ENCODE results near the gene RPS3.

Gene RPS3

DNA sequence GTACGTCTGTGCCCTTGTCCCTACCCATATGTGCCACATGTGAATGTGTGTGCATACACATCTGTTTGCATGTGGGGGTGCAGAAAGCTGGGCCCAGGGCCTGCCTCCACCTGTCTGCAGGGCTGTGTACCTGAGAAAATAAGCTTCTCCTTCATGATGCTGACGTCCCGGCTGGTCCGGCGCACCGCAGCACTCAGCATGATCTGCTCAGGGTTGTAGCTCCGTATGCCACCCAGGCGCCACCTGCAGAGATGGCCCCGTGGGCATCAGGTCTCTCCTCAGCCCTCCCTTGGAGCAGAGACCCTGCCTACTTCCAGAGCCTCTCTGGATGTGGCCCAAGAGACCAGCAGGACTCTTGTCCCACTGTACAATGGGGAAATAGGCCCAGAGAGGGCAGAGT, 37.5 kb downstream of the RPS3 start:
- no peak for DNase-seq

DNA sequence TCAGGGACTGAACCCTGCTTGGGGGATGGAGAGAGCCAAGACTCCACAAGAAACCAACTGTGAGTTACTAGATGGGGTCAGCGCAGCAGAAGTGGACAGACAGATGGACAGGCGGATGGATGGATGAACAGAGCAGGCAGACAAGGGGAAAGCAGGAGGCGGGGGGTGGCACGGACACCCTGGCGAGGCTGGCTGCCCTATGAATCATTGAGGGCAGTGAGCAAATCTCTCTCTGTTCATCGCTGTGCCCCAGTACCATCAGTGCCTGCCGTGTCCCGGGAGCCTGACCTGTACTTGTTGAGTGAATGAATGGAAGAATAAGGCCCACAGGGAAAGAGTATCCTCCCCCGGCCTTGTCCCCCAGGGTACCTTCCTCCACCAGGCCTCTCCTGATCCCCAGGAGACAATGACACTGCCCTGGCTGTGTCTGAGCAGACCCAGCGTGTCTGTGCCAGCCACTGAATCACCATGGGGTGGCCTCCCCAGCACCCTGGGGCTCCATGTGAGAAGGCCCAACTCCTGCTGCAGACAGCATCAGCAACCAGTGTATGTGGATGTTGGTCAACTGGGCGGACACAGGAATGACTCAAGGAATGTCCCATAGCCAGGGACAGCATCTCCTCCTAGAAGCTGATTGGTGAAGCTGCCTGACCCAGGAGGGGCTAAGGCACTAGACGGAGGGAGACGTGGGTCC, 38.8 kb downstream of the RPS3 start:
- DNase-seq, result no peak

DNA sequence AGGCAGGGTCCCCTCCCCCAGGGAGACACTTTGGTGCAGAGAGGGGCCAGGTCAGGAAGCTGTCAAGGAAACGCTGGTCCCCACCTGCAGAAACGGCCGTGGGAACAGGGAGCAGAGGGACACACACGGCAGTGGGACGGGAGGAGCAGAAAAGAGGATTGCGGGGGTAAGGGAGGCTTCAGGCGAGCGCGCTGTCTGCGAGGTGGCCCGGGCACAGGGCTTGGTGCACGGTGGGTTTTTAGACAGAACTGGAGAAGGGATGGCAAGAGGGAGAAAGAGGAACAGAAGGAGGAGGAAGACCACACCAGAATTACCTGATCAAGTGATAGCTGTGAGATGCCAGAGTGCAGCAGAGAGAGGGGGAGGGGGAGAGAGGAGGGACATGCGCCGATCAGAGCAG, 39.7 kb downstream of the RPS3 start:
- DNase-seq, result no peak

DNA sequence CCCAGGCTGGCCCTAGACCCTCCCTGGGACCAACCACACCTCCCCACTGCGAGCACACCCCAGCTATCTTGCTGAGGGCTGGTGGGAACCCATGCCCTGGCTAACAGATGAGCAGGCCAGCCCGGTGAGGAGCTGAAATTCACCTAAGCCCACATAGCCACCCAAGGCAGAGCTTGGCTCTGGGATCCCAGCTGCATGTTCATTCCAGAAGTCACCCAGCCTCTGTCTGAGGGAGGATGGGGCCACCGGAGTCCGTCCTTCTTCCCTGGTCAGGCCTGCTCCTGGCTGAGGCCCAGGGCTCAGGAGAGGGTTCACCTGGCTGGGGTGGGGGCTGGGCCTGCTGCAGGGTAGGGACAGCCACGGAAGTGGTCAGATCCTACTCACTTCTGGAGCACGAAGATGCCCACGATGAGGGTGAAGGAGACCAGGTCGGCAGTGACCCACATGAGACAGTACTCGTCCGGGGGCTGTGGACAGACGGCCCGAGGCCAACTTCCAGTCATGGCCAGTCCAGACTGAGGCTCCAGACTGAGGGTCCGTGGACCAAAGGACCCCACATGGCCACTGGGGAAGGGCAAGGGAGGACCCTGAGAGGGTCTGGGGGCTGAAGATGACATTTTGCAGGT, 40.3 kb downstream of the RPS3 start:
- no peak for DNase-seq

GRCh38 chr11:75440960-75441803, 41.9 kb downstream of the RPS3 start:
- DNase-seq, result no peak

GRCh38 chr11:75441804-75442132, 42.5 kb downstream of the RPS3 start:
- DNase-seq, result no peak

DNA sequence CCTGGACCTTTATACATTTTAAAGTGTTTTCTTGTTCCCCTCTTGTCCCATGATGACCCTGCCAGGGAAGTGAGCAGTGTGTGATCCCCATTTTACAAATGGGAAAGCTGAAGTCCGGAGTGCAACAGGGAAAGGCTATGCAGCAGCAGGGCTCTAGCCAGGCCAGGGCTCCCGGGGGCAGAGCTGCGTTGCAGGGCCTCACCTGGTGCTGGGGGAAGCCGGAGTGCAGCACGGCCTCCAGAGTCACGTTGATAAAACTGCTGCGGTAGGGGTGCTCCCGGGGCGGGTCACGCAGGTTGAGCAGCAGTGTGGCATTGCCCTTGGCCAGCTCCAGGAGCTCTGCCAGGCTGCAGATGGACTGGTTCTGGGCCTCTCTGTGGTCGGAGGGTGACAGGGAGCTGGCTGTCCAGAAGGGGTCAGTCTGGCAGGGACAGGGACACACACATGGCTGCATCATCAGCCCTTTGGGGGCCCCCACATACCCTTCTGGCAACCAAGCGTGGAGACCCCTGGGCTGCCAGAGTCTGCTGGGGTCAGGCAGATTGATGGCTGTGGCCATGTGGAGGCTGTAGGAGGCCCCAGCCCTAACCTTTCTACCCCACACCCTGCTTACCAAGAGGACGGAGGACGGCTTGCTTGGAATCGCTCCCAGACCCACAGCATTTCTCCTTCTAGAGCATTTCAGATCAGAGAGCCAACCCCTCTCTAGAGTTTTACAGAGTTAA, 43.0 kb downstream of the RPS3 start:
- no peak for DNase-seq

DNA sequence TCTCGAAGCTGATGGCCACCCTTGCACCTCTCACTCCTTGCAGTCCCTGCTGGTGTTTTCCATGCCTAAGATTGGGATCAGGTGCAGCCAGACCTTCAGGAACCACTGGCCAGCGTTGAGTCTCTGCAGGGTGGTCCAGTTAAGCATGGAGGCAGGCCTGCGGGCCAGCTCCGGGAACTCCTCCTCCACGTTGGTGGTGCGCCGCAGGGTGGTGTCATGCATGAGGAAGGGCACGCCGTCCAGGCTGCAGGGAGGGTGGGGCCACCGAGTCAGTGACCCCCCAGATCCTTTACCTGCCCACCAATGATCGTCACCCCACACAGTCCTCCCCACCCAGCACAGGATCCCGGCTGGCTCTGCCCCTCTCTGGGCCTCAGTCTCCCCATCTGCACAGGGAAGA, 43.7 kb downstream of the RPS3 start:
- no peak for DNase-seq

- DNase-seq, result peak; percentile 37
Observed at GRCh38 chr11:75445315-75445953, 46.1 kb downstream of the RPS3 start.

DNA sequence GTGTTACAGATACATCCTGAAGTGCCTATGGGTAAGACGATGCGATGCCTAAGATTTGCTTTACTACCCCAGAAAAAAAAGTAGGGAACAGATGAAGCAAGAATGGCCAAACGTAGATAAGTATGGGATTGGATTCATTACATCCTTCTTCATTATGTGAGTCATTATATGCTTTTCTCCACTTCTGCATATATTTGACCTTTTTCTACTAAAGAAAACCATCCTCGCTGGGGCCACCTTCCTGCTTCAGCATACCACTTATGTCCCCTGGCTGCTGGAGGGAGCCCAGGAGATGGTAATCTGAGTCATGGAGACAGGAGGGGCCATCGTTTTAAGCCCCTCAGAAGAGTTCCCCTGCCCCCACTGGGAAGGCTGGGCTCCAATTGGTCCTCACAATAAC, 48.1 kb downstream of the RPS3 start:
- DNase-seq, result no peak

DNA sequence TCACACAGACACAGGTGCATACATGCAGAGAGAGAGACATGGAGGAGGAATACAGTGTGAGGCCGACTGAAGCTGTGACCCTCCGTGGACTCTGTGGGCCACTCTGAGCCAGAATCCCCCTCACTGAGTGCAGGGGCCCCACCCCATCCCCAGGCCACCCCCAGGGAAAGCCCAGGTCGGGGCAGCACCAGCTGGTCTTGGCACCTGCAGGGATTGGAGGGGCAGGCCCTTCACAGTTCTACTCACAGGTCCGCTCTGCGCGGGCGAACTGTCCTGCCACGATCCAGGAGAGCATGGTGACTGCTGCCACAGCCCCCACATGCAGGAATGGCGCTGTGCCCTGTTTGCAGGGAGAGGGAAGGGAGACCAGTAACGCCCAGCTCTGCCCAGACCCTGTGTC, 50.0 kb downstream of the RPS3 start:
- DNase-seq, result no peak

DNA sequence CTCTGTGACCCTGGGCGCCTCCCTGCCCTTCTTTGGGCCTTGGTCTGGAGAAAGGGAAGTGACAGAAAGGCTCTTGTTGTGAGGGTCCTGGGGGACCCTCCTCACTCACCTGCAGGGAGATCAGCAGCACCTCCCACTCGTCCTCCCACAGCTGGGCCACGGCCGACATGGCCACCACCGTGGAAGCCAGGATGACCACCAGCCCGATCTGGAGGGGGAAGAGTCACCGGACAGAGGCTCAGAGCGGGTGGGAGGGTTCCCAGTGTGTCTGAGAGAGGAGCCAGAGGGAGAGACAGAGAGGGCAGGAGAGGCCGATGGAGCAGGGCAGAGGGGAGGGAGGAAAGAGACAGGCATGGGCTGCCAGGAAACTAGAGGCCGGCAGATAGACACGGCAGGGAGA, 50.5 kb downstream of the RPS3 start:
- DNase-seq, result no peak

DNA sequence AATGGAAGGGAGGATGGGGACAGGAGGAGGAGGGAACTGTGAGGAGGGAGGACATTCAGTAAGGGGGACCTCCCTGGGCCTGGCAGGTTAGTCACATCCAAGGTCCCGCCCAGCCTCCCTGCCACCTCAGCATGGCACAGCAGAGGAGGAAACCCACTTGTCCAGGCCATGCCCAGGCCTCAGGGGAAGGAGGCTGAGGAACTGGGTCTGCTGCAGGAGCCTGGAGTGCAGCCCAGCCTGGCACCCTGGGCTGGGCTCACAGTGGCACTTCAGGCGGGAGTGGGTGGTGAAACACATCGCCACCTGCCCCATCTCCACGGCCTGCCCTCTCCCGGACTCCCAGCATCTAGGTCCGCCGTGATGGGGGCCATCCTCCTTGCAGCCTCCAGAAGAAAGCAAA, 50.9 kb downstream of the RPS3 start:
- DNase-seq, result no peak

- no peak for DNase-seq
Observed at GRCh38 chr11:75450826-75451821, 51.8 kb downstream of the RPS3 start.

DNA sequence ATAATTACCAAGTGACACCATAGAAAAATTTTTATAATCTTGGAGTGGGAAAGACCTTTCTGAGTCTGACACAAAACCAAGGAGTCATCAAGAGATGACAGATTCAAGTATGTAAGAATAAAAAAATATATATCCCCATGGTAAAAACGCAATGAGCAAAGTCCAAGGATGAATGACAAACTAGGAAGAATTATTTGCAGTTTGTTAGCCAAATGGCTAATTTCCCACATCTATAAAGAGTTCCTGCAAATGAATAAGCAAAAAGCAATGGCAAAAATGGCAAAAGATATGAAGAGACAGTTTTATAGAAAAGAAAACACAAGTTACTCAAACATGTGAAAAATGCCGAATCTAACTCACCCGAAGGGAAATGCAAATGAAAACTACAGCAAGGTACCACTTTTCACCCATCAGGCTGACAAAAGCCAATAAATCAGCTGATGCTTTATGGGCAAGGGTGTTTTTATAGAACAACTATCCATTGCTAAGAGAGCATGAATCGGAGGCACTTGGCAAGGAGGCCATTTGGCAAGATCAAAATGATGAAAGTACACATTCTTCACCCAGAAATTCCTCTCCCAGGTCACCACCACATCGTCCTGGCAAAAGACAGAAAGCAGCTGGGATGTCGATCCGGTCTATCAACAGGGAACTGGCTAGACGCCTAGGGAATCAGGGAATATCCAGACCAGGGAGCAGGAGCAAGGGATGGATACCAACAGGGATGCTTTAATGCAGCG, 54.8 kb downstream of the RPS3 start:
- DNase-seq, result no peak

GRCh38 chr11:75454987-75455386, 55.7 kb downstream of the RPS3 start:
- no peak for DNase-seq
